K562 treated with DMSO at 1 percent for 4 hours (cell line): ENCODE data around the gene DNAH6. TPM values are rescaled to one million over a fixed set of nuclear protein-coding genes. Genes with fewer than 3 reads are reported as not detected.

Source experiments
- total RNA-seq: library from RNA; unstranded; fragments of 300-600 nt; gene quantifications from 2 replicates; pipeline ENCODE4 v1.2.3, GENCODE V29; 2022; ENCODE audit not compliant: insufficient read depth

DNAH6 gene, protein sequence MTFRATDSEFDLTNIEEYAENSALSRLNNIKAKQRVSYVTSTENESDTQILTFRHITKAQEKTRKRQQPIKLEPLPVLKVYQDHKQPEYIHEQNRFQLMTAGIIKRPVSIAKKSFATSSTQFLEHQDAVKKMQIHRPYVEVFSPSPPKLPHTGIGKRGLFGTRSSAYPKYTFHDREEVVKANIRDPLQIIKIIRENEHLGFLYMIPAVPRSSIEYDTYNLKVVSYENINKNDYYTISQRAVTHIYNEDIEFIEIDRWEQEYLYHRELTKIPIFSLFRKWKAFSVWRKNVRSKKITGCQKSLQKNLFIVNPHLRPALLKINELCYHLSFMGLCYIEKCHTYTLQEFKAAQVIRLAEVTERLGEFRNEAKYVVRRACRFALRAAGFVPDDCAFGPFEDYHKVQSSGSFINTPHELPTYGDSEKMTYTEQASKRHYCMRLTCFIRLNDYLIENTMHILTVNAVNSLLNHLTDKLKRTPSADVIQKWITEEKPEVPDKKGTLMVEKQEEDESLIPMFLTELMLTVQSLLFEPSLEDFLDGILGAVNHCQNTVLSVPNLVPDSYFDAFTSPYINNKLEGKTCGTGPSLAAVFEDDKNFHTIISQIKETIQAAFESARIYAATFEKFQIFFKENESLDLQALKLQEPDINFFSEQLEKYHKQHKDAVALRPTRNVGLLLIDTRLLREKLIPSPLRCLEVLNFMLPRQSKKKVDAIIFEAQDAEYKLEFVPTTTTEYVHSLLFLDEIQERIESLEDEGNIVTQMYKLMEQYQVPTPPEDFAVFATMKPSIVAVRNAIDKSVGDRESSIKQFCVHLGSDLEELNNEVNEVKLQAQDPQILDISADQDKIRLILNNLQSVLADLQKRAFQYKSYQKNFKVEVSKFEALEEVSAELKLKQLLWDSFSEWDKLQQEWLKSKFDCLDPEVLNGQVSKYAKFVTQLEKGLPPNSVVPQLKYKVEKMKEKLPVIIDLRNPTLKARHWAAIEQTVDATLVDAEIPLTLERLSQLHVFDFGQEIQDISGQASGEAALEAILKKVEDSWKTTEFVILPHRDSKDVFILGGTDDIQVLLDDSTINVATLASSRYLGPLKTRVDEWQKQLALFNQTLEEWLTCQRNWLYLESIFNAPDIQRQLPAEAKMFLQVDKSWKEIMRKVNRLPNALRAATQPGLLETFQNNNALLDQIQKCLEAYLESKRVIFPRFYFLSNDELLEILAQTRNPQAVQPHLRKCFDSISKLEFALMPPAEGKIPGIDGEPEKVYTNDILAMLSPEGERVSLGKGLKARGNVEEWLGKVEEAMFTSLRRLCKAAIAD (N-terminal part only)
- total RNA-seq: not detected in 2 replicates

GRCh38 chr2:84516234-84516986 lies at the start of gene DNAH6:
TSS of gene DNAH6 (plus strand) at chr2:84516498. CDS start at chr2:84517827, 1,329 bp downstream.

Other genes starting within 250 kb of the DNAH6 start
- gene SUCLG1, start 57.2 kb upstream of the DNAH6 start, total RNA-seq: 73.8 and 80.9 TPM in 2 replicates